ENCODE data around the gene EIF2B2.

EIF2B2 gene

DNA sequence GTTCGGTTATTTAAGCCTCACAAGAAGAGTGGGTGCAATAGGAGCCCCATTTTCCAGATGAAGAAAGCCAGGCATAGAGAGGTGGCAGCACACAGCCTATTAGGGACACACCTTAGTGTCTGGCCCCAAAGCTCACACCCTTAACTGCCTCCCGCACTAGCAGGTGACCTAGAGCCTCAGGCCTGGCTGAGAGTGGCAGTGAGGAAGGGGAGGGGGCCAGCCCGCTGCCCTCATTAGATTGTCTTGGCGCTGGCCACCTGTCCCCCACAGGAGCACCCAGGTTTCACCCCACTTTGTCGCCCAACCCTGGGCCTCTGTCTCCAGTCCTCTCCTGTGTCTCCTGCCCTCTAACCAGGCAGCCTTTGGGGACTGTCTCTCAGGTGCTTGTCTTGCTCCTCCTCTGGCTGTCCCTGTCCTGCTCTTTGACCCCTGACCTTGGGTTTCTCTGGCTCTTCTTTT, 28.8 kb upstream of the EIF2B2 start:
- no peak for DNase-seq (ENCODE audit: low read depth in 2 of 2)

DNA sequence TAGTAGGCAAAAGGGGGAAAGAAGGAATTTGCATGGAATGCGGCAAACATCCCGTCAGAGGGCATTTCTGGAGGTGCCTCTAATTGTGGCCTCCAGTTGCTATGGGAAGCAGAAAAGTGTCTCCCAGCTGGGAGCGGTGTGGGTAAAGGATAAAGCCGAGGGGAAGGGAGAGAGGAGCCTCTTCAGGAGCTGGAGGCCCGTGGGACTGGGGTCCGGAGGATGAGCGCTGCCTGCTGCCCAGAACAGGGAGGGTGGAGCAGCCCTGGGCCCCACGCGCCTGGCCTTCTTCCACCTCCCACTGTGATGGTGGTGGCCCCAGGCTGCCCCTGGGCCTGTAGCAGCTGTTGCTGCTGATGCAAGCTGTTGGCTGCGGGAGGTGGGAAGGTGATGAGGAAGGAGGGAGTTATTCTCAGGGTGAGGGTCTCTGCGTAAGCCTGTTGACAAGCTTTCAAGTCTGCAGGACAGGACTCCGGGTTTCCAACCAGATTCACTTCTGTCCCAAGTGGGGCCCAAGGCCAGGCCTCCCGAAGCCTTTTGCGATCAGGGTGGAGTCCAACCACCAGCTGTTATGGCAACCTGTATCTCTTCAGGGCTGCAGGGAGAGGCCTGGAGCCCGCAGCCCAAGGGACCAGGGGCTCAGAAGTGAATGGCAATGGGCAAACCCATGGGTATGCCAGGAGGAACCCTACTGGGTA, 28.2 kb upstream of the EIF2B2 start:
- no peak for DNase-seq (ENCODE audit: low read depth in 2 of 2)

- no peak for DNase-seq (ENCODE audit: low read depth in 2 of 2)
Measured at GRCh38 chr14:74975059-74975810, 27.5 kb upstream of the EIF2B2 start.

- no peak for DNase-seq (ENCODE audit: low read depth in 2 of 2)
Measured at GRCh38 chr14:74976264-74977113, 26.2 kb upstream of the EIF2B2 start.

- DNase-seq (ENCODE audit: low read depth in 2 of 2) = no peak
Measured at GRCh38 chr14:74977164-74977900, 25.4 kb upstream of the EIF2B2 start.

- no peak for DNase-seq (ENCODE audit: low read depth in 2 of 2)
Measured at GRCh38 chr14:74977901-74978385, 24.8 kb upstream of the EIF2B2 start.

- no peak for DNase-seq (ENCODE audit: low read depth in 2 of 2)
Measured at GRCh38 chr14:74978416-74978947, 24.2 kb upstream of the EIF2B2 start.

DNA sequence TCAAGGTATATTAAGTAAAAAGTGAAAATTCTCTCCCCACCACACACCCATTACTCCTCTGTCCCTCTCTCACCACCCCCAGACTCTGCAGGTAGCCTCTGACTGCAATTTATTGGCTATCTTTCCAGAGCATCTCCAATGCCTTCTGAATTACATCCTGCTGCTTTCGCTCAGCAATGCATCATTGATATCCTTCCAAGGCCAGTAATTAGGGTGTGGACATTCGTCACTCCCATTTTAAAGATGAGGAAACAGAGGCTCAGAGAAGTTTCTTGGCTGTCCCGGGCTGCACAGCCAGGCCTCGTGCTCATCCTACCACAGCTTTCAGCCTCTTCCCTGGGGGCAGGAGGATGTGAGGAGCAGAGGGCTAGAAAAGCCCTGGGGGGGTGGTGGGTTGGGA, 23.7 kb upstream of the EIF2B2 start:
- DNase-seq (ENCODE audit: low read depth in 2 of 2) = no peak

- DNase-seq (ENCODE audit: low read depth in 2 of 2) = no peak
Measured at GRCh38 chr14:74979442-74980397, 23.0 kb upstream of the EIF2B2 start.

DNA sequence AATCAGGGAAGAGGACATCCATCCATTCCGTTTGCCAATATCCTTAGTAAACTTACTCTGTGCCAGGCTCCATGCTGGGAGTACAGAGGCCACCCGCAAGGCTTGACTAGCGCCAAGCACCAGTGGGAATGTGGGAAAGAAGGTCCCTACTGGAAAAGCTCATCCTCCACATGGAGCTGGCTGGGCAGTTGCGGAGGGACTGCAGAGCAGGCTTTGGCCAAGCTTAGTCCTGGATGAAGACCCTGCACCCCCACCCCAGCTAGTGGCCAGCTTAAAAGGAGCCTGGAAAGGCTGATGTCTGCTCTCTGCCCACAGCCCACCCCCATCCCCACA, 22.4 kb upstream of the EIF2B2 start:
- no peak for DNase-seq (ENCODE audit: low read depth in 2 of 2)

- DNase-seq (ENCODE audit: low read depth in 2 of 2) = no peak
Measured at GRCh38 chr14:74980731-74981461, 21.8 kb upstream of the EIF2B2 start.

- no peak for DNase-seq (ENCODE audit: low read depth in 2 of 2)
Measured at GRCh38 chr14:74981462-74981782, 21.3 kb upstream of the EIF2B2 start.

DNA sequence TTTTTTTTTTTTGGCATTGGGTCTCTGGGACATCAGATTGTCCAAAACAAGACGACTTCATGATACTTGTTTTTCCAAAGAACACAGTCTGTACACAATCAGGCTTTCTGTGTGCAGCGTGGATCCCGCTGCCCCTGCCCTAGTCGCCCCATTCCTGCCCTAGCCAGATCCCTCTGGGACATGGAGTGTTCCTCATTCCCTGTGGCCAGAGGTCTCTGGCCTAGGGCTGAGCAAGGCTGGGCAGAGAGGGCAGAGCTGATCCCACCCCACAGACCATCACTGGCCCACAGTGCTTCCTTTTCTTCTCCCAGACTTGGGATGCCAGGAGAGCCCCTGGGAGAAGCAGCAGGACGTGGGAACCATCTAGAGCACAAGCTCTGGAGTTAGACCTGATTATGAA, 20.9 kb upstream of the EIF2B2 start:
- DNase-seq (ENCODE audit: low read depth in 2 of 2) = no peak

GRCh38 chr14:74982661-74983060, 20.1 kb upstream of the EIF2B2 start:
- no peak for DNase-seq (ENCODE audit: low read depth in 2 of 2)

DNA sequence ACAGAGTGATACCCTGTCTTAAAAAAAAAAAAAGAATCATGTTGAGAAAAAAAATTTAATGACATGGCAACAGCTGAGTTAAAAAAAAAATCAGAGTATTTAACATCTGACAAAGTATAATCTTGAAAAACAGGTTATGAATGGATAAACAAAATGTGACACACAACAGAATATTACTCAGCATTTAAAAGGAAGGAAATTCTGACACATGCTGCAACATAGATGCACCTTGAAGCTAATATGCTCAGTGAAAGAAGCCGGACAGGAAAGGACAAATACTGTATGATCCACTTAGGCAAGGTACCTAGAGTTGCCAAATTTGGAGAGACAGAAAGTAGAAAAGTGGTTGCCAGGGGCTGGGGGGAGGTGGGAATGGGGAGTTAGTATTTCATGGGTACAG, 19.4 kb upstream of the EIF2B2 start:
- DNase-seq (ENCODE audit: low read depth in 2 of 2) = no peak

- no peak for DNase-seq (ENCODE audit: low read depth in 2 of 2)
Measured at GRCh38 chr14:74984236-74985027, 18.3 kb upstream of the EIF2B2 start.

DNA sequence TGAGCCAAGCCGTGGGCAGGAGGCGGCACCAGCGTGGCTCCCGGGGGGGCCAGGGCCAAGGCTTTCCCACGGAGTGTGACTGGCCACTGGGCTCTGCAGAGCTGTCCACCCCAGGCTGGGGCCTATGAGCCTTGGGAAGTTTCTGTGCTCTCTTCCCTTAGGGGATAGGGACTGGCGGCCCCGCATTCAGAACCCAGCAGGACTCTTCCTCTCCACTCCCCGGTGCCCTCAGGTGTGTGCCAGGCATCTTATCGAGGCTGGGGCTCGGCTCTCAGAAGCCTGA, 17.8 kb upstream of the EIF2B2 start:
- no peak for DNase-seq (ENCODE audit: low read depth in 2 of 2)

- DNase-seq (ENCODE audit: low read depth in 2 of 2) = no peak
Measured at GRCh38 chr14:74985806-74986205, 16.9 kb upstream of the EIF2B2 start.

GRCh38 chr14:74988131-74988530, 14.6 kb upstream of the EIF2B2 start:
- no peak for DNase-seq (ENCODE audit: low read depth in 2 of 2)
